ENCODE results near the gene SNRPB. TPM values are rescaled to one million over a fixed set of nuclear protein-coding genes. Genes with fewer than 3 reads are reported as not detected.
A peak's percentile ranks its signal among the peaks of the same experiment; 100 is the strongest.

SNRPB gene
- total and polyA plus RNA-seq, 2 experiments from 2014 or later, result 784 to 785 TPM

DNA sequence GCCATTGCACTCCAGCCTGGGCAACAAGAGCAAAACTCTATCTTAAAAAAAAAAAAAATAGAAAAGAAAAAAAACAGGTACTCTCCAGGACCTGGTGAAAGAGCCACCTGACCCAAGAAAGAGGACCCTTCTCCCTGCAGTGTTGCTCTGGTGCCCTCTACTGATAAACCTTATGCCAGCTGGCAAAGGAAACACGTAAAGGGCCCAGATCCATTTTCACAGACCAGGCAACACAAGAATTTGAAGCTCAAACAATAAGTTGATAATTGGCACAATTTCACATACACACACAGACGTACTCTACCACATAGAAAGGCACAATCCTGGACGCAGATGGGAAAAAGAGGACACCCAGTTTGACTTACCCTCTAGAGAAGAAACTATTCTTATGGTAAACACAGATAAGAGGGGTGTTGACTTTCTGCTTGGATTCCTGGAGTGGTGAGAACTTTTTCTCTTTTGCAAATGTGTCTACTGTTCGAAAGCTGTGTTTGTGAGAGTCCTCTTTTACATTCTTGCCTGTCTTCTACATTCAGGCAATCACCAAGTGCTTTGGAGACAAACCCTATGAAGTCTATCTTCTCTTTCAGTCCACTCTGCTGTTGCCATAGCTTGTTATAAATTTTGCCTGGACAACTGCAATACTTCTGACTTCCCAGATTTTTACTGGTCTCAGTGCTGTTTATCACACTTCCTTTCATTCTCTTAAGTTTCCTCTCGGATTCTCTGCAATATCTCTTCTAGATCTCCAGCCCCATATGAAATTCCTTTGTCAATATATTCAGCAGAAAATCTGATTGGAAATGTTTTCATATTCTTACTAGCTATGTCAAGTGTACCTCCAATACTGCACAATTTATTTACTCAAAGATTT is 6.4 kb upstream of the SNRPB start:
- Histone ChIP-seq H3K79me2 (replicated peaks; ENCODE audit: insufficient read depth) (no peaks in the 10 kb centered on the region), H3K4me2 (no peak overlapping the region), H3K27me3 (ENCODE audit: insufficient read depth) (no peaks in the 10 kb centered on the region), H2AFZ (no peak overlapping the region), H3F3A (replicated peaks; ENCODE audit: low read depth) (no peaks in the 10 kb centered on the region), H3K4me3 (no peak overlapping the region), H3K36me3 (ENCODE audit: insufficient read depth) (no peaks in the 10 kb centered on the region), H3K4me1 (ENCODE audit: insufficient read depth) (no peaks in the 10 kb centered on the region; the same call in 1 of the 2 replicates), H3K27ac (ENCODE audit: low read depth) (no peak overlapping the region), H4K20me1 (replicated peaks; ENCODE audit: insufficient read depth) (no peaks in the 10 kb centered on the region), H3K9me2 (ENCODE audit: insufficient read depth) (no peaks in the 10 kb centered on the region)
- peaks cover 6% of the 10 kb centered on the region for H3K27me3 Mint-ChIP-seq (ENCODE audit: insufficient read depth, low read depth, poor library complexity)
- no peaks in the 10 kb centered on the region for H3K36me3 Mint-ChIP-seq (ENCODE audit: low read depth)
- DNase-seq (ENCODE audit: low spot score) (peak; percentile 57), ATAC-seq (peak; percentile 84)
- H3K4me3 Mint-ChIP-seq, result no peak overlapping the region
- TF ChIP-seq, protein P1, sequence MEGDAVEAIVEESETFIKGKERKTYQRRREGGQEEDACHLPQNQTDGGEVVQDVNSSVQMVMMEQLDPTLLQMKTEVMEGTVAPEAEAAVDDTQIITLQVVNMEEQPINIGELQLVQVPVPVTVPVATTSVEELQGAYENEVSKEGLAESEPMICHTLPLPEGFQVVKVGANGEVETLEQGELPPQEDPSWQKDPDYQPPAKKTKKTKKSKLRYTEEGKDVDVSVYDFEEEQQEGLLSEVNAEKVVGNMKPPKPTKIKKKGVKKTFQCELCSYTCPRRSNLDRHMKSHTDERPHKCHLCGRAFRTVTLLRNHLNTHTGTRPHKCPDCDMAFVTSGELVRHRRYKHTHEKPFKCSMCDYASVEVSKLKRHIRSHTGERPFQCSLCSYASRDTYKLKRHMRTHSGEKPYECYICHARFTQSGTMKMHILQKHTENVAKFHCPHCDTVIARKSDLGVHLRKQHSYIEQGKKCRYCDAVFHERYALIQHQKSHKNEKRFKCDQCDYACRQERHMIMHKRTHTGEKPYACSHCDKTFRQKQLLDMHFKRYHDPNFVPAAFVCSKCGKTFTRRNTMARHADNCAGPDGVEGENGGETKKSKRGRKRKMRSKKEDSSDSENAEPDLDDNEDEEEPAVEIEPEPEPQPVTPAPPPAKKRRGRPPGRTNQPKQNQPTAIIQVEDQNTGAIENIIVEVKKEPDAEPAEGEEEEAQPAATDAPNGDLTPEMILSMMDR (conservative IDR thresholded peaks at IDR 0.05; ENCODE audit: low read depth in 2 of 2), result peak; percentile 57 to 69
- TF ChIP-seq ZNF331 (CRISPR knock-in tag; IDR thresholded peaks at IDR 0.05; ENCODE audit: low read depth), result no peak
- H3K4me1 Mint-ChIP-seq, result peaks cover 14% of the 10 kb centered on the region
- H3K9me3 Mint-ChIP-seq, result no peaks in the 10 kb centered on the region
- H3K27ac Mint-ChIP-seq, result no peak overlapping the region

DNA sequence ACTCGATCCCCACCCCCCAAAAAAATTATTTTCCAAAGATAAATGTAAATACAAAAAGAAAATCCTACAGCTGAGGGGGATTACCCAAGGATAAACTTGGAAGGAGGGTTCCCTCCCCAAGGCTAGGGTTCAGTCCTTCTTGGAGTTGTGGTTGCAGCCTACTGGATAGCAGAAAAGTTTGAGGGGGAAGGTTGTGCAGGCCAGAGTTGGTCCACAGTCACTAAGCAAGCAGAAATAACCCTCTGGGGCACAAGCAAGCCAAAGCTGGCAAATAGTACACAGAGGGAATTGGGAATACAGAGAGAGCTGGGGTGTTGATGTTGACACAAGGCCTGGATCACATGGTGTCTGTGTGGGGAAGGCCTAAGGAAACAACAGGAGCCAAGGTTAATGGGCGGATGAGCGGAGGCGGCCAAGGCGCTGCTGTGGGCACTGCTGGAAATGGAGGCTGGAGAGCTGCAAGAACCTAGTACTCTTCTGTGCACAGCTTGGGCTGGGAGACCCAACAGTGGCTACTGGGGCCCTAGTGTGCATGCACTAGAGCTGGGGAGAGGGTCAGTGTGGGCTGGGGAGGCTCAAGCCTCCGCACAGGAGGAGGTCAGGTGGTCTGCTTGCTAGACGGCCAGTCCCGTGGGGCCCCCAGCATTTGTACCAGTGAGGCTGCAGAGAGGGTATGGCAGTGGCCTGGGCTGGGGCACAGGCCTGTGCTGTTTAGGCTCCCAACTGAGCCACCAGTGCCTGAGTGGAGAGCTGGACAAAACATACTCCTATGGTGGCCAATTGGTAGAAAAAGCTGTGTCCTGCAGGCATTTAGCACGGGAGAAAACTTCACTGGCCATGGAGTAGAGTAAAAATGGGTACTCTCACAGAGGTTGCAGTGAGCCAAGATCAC is 5.5 kb upstream of the SNRPB start:
- H3K27me3 ChIP-seq (ENCODE audit: insufficient read depth), result no peaks in the 10 kb centered on the region
- H3K4me3 Mint-ChIP-seq, result no peak overlapping the region
- H3K36me3 ChIP-seq (ENCODE audit: insufficient read depth), result no peaks in the 10 kb centered on the region
- H3F3A ChIP-seq (replicated peaks; ENCODE audit: low read depth), result no peaks in the 10 kb centered on the region
- no peak overlapping the region for H2AFZ ChIP-seq
- H3K4me1 ChIP-seq (ENCODE audit: insufficient read depth), result peaks cover 2% of the 10 kb centered on the region; the same call in 1 of the 2 replicates
- H3K9me3 Mint-ChIP-seq, result no peaks in the 10 kb centered on the region
- no peaks in the 10 kb centered on the region for H3K9me2 ChIP-seq (ENCODE audit: insufficient read depth)
- no peaks in the 10 kb centered on the region; the same call in 2 of the 3 replicates for H3K36me3 Mint-ChIP-seq (ENCODE audit: low read depth)
- H3K4me1 Mint-ChIP-seq, result peaks cover 16% of the 10 kb centered on the region
- no peak overlapping the region for H3K4me3 ChIP-seq
- DNase-seq (ENCODE audit: low spot score), result no peak
- peaks cover 7% of the 10 kb centered on the region for H3K27me3 Mint-ChIP-seq (ENCODE audit: insufficient read depth, low read depth, poor library complexity)
- H3K79me2 ChIP-seq (replicated peaks; ENCODE audit: insufficient read depth), result no peaks in the 10 kb centered on the region
- ATAC-seq, result no peak
- H3K27ac ChIP-seq (ENCODE audit: low read depth), result no peak overlapping the region
- H4K20me1 ChIP-seq (replicated peaks; ENCODE audit: insufficient read depth), result no peaks in the 10 kb centered on the region
- peak overlapping the region; percentile 1; the same call in 1 of the 2 replicates for H3K27ac Mint-ChIP-seq
- no peak overlapping the region for H3K4me2 ChIP-seq
- TF ChIP-seq, protein P1 (conservative IDR thresholded peaks at IDR 0.05; ENCODE audit: low read depth in 2 of 2), result no peak
- TF ChIP-seq POLR2AphosphoS5 (IDR thresholded peaks at IDR 0.05; ENCODE audit: low read depth) (no peak), EZH2phosphoT487 (IDR thresholded peaks at IDR 0.05; ENCODE audit: unreplicated experiment) (no peak), STAT1 (IDR thresholded peaks at IDR 0.05; ENCODE audit: unreplicated experiment) (no peak), EZH2 (IDR thresholded peaks at IDR 0.05; ENCODE audit: low read depth, unreplicated experiment) (no peak), NANOG (IDR thresholded peaks at IDR 0.05; ENCODE audit: borderline replicate concordance) (no peak)
- TF ChIP-seq, protein P2, sequence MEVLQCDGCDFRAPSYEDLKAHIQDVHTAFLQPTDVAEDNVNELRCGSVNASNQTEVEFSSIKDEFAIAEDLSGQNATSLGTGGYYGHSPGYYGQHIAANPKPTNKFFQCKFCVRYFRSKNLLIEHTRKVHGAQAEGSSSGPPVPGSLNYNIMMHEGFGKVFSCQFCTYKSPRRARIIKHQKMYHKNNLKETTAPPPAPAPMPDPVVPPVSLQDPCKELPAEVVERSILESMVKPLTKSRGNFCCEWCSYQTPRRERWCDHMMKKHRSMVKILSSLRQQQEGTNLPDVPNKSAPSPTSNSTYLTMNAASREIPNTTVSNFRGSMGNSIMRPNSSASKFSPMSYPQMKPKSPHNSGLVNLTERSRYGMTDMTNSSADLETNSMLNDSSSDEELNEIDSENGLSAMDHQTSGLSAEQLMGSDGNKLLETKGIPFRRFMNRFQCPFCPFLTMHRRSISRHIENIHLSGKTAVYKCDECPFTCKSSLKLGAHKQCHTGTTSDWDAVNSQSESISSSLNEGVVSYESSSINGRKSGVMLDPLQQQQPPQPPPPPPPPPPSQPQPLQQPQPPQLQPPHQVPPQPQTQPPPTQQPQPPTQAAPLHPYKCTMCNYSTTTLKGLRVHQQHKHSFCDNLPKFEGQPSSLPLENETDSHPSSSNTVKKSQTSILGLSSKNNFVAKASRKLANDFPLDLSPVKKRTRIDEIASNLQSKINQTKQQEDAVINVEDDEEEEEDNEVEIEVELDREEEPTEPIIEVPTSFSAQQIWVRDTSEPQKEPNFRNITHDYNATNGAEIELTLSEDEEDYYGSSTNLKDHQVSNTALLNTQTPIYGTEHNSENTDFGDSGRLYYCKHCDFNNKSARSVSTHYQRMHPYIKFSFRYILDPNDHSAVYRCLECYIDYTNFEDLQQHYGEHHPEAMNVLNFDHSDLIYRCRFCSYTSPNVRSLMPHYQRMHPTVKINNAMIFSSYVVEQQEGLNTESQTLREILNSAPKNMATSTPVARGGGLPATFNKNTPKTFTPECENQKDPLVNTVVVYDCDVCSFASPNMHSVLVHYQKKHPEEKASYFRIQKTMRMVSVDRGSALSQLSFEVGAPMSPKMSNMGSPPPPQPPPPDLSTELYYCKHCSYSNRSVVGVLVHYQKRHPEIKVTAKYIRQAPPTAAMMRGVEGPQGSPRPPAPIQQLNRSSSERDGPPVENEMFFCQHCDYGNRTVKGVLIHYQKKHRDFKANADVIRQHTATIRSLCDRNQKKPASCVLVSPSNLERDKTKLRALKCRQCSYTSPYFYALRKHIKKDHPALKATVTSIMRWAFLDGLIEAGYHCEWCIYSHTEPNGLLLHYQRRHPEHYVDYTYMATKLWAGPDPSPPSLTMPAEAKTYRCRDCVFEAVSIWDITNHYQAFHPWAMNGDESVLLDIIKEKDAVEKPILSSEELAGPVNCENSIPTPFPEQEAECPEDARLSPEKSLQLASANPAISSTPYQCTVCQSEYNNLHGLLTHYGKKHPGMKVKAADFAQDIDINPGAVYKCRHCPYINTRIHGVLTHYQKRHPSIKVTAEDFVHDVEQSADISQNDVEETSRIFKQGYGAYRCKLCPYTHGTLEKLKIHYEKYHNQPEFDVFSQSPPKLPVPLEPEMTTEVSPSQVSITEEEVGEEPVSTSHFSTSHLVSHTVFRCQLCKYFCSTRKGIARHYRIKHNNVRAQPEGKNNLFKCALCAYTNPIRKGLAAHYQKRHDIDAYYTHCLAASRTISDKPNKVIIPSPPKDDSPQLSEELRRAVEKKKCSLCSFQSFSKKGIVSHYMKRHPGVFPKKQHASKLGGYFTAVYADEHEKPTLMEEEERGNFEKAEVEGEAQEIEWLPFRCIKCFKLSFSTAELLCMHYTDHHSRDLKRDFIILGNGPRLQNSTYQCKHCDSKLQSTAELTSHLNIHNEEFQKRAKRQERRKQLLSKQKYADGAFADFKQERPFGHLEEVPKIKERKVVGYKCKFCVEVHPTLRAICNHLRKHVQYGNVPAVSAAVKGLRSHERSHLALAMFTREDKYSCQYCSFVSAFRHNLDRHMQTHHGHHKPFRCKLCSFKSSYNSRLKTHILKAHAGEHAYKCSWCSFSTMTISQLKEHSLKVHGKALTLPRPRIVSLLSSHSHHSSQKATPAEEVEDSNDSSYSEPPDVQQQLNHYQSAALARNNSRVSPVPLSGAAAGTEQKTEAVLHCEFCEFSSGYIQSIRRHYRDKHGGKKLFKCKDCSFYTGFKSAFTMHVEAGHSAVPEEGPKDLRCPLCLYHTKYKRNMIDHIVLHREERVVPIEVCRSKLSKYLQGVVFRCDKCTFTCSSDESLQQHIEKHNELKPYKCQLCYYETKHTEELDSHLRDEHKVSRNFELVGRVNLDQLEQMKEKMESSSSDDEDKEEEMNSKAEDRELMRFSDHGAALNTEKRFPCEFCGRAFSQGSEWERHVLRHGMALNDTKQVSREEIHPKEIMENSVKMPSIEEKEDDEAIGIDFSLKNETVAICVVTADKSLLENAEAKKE (CRISPR knock-in tag; IDR thresholded peaks at IDR 0.05), result no peak
